ENCODE data around the gene DMAC2L.
"Not testable (repeated sequence)": the region's sequence is repeated elsewhere in the genome, so short reads cannot be mapped to it uniquely, and the experiment has no call there.

The DMAC2L gene

GRCh38 chr14:50311972-50312733 is at the start of gene DMAC2L, which contains the start of gene L2HGDH:
TSS of gene DMAC2L (plus strand) at chr14:50312324. CDS start at chr14:50321488, 9,164 bp downstream.
TSS of gene L2HGDH (minus strand) at chr14:50312229. CDS start at chr14:50312150, 79 bp downstream.
- DNase-seq: peak; percentile 90

- DNase-seq: no peak
These were observed 49.3 kb upstream of the DMAC2L start for GRCh38 chr14:50262865-50263264.

- DNase-seq: no peak
These were observed 48.8 kb upstream of the DMAC2L start for GRCh38 chr14:50263321-50263720.

- DNase-seq: no peak
These were observed 47.1 kb upstream of the DMAC2L start for GRCh38 chr14:50265029-50265428.

- no peak for DNase-seq
These were observed 41.2 kb upstream of the DMAC2L start for GRCh38 chr14:50270932-50271331.

GRCh38 chr14:50272498-50272897 is 39.6 kb upstream of the DMAC2L start:
- no peak for DNase-seq

GRCh38 chr14:50285861-50286260 is 26.3 kb upstream of the DMAC2L start:
- no peak for DNase-seq

- DNase-seq: no peak
These were observed 24.0 kb upstream of the DMAC2L start for GRCh38 chr14:50288146-50288545.

GRCh38 chr14:50290306-50290705 is 21.8 kb upstream of the DMAC2L start:
- DNase-seq: no peak

- no peak for DNase-seq
These were observed 12.5 kb upstream of the DMAC2L start for GRCh38 chr14:50299585-50299984.

GRCh38 chr14:50301914-50302313 is 10.2 kb upstream of the DMAC2L start:
- DNase-seq: no peak

- DNase-seq: no peak
These were observed 8.2 kb upstream of the DMAC2L start for GRCh38 chr14:50303744-50304471.

GRCh38 chr14:50308363-50308915 is 3.7 kb upstream of the DMAC2L start:
- no peak for DNase-seq

- DNase-seq: no peak
These were observed 1.7 kb upstream of the DMAC2L start for GRCh38 chr14:50310445-50310844.

GRCh38 chr14:50311337-50311971 is 670 bp upstream of the DMAC2L start:
- DNase-seq: no peak

GRCh38 chr14:50312734-50313054 is 570 bp downstream of the DMAC2L start:
- peak; percentile 69 for DNase-seq

GRCh38 chr14:50314098-50314497 is 2.0 kb downstream of the DMAC2L start:
- not testable (repeated sequence) for DNase-seq

- peak; percentile 36 for DNase-seq
These were observed 6.0 kb downstream of the DMAC2L start for GRCh38 chr14:50318031-50318626.

GRCh38 chr14:50319293-50319692 is 7.2 kb downstream of the DMAC2L start:
- DNase-seq: no peak

- no peak for DNase-seq
These were observed 7.6 kb downstream of the DMAC2L start for GRCh38 chr14:50319721-50320120.

- DNase-seq: no peak
These were observed 8.2 kb downstream of the DMAC2L start for GRCh38 chr14:50320283-50320682.

GRCh38 chr14:50321009-50321660 is 9.0 kb downstream of the DMAC2L start:
- peak; percentile 87 for DNase-seq

GRCh38 chr14:50331596-50331995 is 19.5 kb downstream of the DMAC2L start:
- no peak for DNase-seq
